WTC11 (cell line): ENCODE results near the gene EPN2. TPM values are rescaled to one million over a fixed set of nuclear protein-coding genes. Genes with fewer than 3 reads are reported as not detected.
A peak's percentile ranks its signal among the peaks of the same experiment; 100 is the strongest.

ENCODE experiments used
- ATAC-seq: fragments of 200-7000 bp; cut with Tn5 transposase; 2 replicates; pipeline ENCODE4 v1.10.0; 2021; ENCODE audit warnings: mild to moderate bottlenecking, moderate library complexity
- CTCF ChIA-PET: fragments of 300-600 bp; sonication (Branson Sonifier 250); formaldehyde crosslinking; loops from one replicate; lab custom pipeline; 2021; ENCODE audit warnings: antibody characterized with exemption; lab: Charles Lee
- POLR2A ChIA-PET: fragments of 350-600 bp; sonication (Branson Sonifier 250); formaldehyde crosslinking; loops from one replicate; lab custom pipeline; 2021; ENCODE audit warnings: antibody characterized with exemption; lab: Charles Lee
- DNase-seq: peaks from one replicate; pipeline ENCODE4 v3.0.0; 2021; ENCODE audit warnings: low spot score
- H3K27ac Mint-ChIP-seq: 2 replicates; pipeline ENCODE4 v1.8.0; 2021; ENCODE audit warnings: mixed read lengths
- H3K27me3 Mint-ChIP-seq: 2 replicates; pipeline ENCODE4 v1.8.0; 2021; ENCODE audit warnings: low read depth, mild to moderate bottlenecking, moderate library complexity, mixed read lengths
- H3K36me3 Mint-ChIP-seq: 2 replicates; pipeline ENCODE4 v1.8.0; 2021; ENCODE audit warnings: mixed read lengths
- H3K4me1 Mint-ChIP-seq: 2 replicates; pipeline ENCODE4 v1.8.0; 2022; ENCODE audit warnings: mixed read lengths
- H3K4me3 Mint-ChIP-seq: 2 replicates; pipeline ENCODE4 v1.8.0; 2021; ENCODE audit warnings: mild to moderate bottlenecking, moderate library complexity, mixed read lengths
- H3K9me3 Mint-ChIP-seq: 2 replicates; pipeline ENCODE4 v1.8.0; 2021; ENCODE audit warnings: mixed read lengths
- AR ChIP-seq: fragments of 250-450 bp; sonication (Bioruptor Pico); IDR thresholded peaks from 2 replicates; pipeline ENCODE4 v1.9.0; 2021; ENCODE audit warnings: mild to moderate bottlenecking
- ATF6 ChIP-seq: sonication (generic); formaldehyde crosslinking; IDR thresholded peaks from 2 replicates; pipeline ENCODE4 v1.8.1; 2023; ENCODE audit warnings: mild to moderate bottlenecking, missing genetic modification reagents
- CREM ChIP-seq: sonication (generic); formaldehyde crosslinking; IDR thresholded peaks from 2 replicates; pipeline ENCODE4 v1.8.1; 2022; ENCODE audit warnings: mild to moderate bottlenecking, missing genetic modification reagents, moderate library complexity
- GRHL2 ChIP-seq: fragments of 250-450 bp; sonication (Bioruptor Pico); IDR thresholded peaks from 2 replicates; pipeline ENCODE4 v1.8.0; 2022; ENCODE audit warnings: mild to moderate bottlenecking, moderate library complexity; ENCODE audit not compliant: insufficient replicate concordance, severe bottlenecking
- NFYB ChIP-seq: sonication (generic); formaldehyde crosslinking; conservative IDR thresholded peaks from 2 replicates; pipeline ENCODE4 v1.8.0; 2022; ENCODE audit warnings: low read depth, missing genetic modification reagents
- PRDM15 ChIP-seq: sonication (generic); formaldehyde crosslinking; IDR thresholded peaks from 2 replicates; pipeline ENCODE4 v1.8.0; 2022; ENCODE audit warnings: missing genetic modification reagents
- SMAD4 ChIP-seq: sonication (generic); formaldehyde crosslinking; IDR thresholded peaks from 2 replicates; pipeline ENCODE4 v1.8.0; 2022; ENCODE audit warnings: mild to moderate bottlenecking, missing genetic modification reagents
- TEAD1 ChIP-seq: sonication (generic); formaldehyde crosslinking; IDR thresholded peaks from 2 replicates; pipeline ENCODE4 v1.8.0; 2022; ENCODE audit warnings: mild to moderate bottlenecking, missing genetic modification reagents
- ZNF317 ChIP-seq: sonication (generic); formaldehyde crosslinking; IDR thresholded peaks from 2 replicates; pipeline ENCODE4 v1.8.1; 2023; ENCODE audit warnings: low read depth, mild to moderate bottlenecking, moderate library complexity, missing genetic modification reagents, borderline replicate concordance
- ZNF423 ChIP-seq: fragments of 250-450 bp; sonication (Bioruptor Pico); IDR thresholded peaks from 2 replicates; pipeline ENCODE4 v2.1.2; 2022; ENCODE audit warnings: mild to moderate bottlenecking, moderate library complexity
- ZNF425 ChIP-seq: fragments of 250-450 bp; sonication (Bioruptor Pico); conservative IDR thresholded peaks from 2 replicates; pipeline ENCODE4 v1.9.0; 2021; ENCODE audit warnings: mild to moderate bottlenecking
- ZNF532 ChIP-seq: fragments of 250-450 bp; sonication (Bioruptor Pico); IDR thresholded peaks from 2 replicates; pipeline ENCODE4 v1.9.0; 2021; ENCODE audit warnings: mild to moderate bottlenecking, borderline replicate concordance
- total RNA-seq: library from RNA; stranded (reverse); gene quantifications from 3 replicates; pipeline ENCODE4 v1.2.3, GENCODE V29; 2021

The EPN2 gene
- total RNA-seq, 1 experiment from 2014 or later, result 48.8 TPM

GRCh38 chr17:19359856-19360255, 122.7 kb downstream of the EPN2 start (continued):
- TF ChIP-seq AR (CRISPR knock-in tag), result no peak
- no peak for TF ChIP-seq ZNF425 (CRISPR knock-in tag)

- ATAC-seq (no peak), DNase-seq (no peak)
- Mint-ChIP-seq H3K9me3 (no peaks in the 10 kb centered on the region), H3K4me1 (peaks cover 22% of the 10 kb centered on the region), H3K4me3 (no peak overlapping the region), H3K27ac (peak overlapping the region; percentile 19), H3K36me3 (peaks cover 26% of the 10 kb centered on the region)
- POLR2A ChIA-PET, result interaction anchor here (1.5 kb wide), 1 partner anchor 18 kb away, joined by 3 read pairs; the partner anchor contains the start of gene MAPK7
- TF ChIP-seq ZNF532 (CRISPR knock-in tag) (no peak), ZNF423 (CRISPR knock-in tag) (no peak), ATF6 (CRISPR knock-in tag) (no peak), GRHL2 (CRISPR knock-in tag) (no peak), PRDM15 (CRISPR knock-in tag) (no peak), NFYB (CRISPR knock-in tag) (no peak), SMAD4 (CRISPR knock-in tag) (no peak), CREM (CRISPR knock-in tag) (no peak), ZNF317 (CRISPR knock-in tag) (no peak), TEAD1 (no peak)
- TF ChIP-seq, all 79 proteins: peak for 0
- CTCF ChIA-PET, result interaction anchor here (0.5 to 4.5 kb wide), 3 partner anchors 363 to 406 kb away, joined by 3 to 27 read pairs (median 5); no protein-coding TSS in a partner anchor
- H3K27me3 Mint-ChIP-seq, result no peaks in the 10 kb centered on the region
These were observed 123.6 kb downstream of the EPN2 start for GRCh38 chr17:19360772-19361171.
